DOHH2 (cell line): Measurements from ENCODE around the gene ANXA8.

Experiments
- H3F3A ChIP-seq: fragments of 200-600 bp; sonication (generic), shearing (Covaris generic); 2 replicates; pipeline ENCODE4 v1.6.0; 2016; ENCODE audit warnings: antibody characterized with exemption, mild to moderate bottlenecking; ENCODE audit not compliant: control insufficient read depth, insufficient read depth
- H3K27ac ChIP-seq: fragments of 200-600 bp; sonication (generic); 2 replicates; pipeline ENCODE4 v1.5.1; 2014; ENCODE audit warnings: low read depth, mild to moderate bottlenecking, low read length, moderate library complexity
- H3K27me3 ChIP-seq: fragments of 200-600 bp; sonication (generic); 2 replicates; pipeline ENCODE4 v1.6.1; 2014; ENCODE audit warnings: mild to moderate bottlenecking, low read length, mixed read lengths; ENCODE audit not compliant: control insufficient read depth
- H3K36me3 ChIP-seq: fragments of 200-600 bp; sonication (generic); 2 replicates; pipeline ENCODE4 v1.6.1; 2014; ENCODE audit warnings: mild to moderate bottlenecking, low read length, moderate library complexity, mixed read lengths; ENCODE audit not compliant: control insufficient read depth
- H3K4me1 ChIP-seq: fragments of 200-600 bp; sonication (generic); 2 replicates; pipeline ENCODE4 v1.6.1; 2014; ENCODE audit warnings: mild to moderate bottlenecking, low read length, mixed read lengths; ENCODE audit not compliant: control insufficient read depth
- H3K4me2 ChIP-seq: fragments of 200-600 bp; sonication (generic); 2 replicates; pipeline ENCODE4 v1.6.0; 2014; ENCODE audit warnings: mild to moderate bottlenecking, low read length, moderate library complexity
- H3K4me3 ChIP-seq: fragments of 200-600 bp; sonication (generic); 2 replicates; pipeline ENCODE4 v1.5.1; 2014; ENCODE audit warnings: mild to moderate bottlenecking, low read length, mixed read lengths
- H3K79me2 ChIP-seq: fragments of 200-600 bp; sonication (generic); 2 replicates; pipeline ENCODE4 v1.6.1; 2014; ENCODE audit warnings: mild to moderate bottlenecking, low read length, mixed read lengths; ENCODE audit not compliant: control insufficient read depth
- H3K9me2 ChIP-seq: fragments of 200-600 bp; sonication (generic); replicated peaks from 2 replicates; pipeline ENCODE4 v1.6.1; 2014; ENCODE audit warnings: mild to moderate bottlenecking, low read length, mixed read lengths; ENCODE audit not compliant: control insufficient read depth
- H3K9me3 ChIP-seq: fragments of 200-600 bp; sonication (generic); 2 replicates; pipeline ENCODE4 v1.6.1; 2014; ENCODE audit warnings: antibody characterized with exemption, low read length, mixed read lengths; ENCODE audit not compliant: control insufficient read depth, insufficient read depth
- H4K20me1 ChIP-seq: fragments of 200-600 bp; sonication (generic); 2 replicates; pipeline ENCODE4 v1.6.0; 2014; ENCODE audit warnings: low read depth, mild to moderate bottlenecking, antibody characterized with exemption, low read length, moderate library complexity; ENCODE audit not compliant: control insufficient read depth, insufficient read depth
- CTCF ChIP-seq: fragments of 200-600 bp; sonication (generic); IDR thresholded peaks from one replicate; pipeline ENCODE4 v1.5.1; 2014; ENCODE audit warnings: antibody characterized with exemption, mild to moderate bottlenecking, low read depth, low read length; ENCODE audit not compliant: poor library complexity, severe bottlenecking
- EZH2phosphoT487 ChIP-seq: fragments of 200-600 bp; sonication (generic); IDR thresholded peaks from 2 replicates; pipeline ENCODE4 v1.6.1; 2017; ENCODE audit warnings: borderline replicate concordance, mild to moderate bottlenecking, antibody characterized with exemption, low read length, moderate library complexity, mixed read lengths

ANXA8 gene

GRCh38 chr10:47454008-47454779 lies 29.7 kb downstream of the ANXA8 start:
- Histone ChIP-seq H3K9me2 (no peaks in the 10 kb centered on the region), H3K9me3 (no peaks in the 10 kb centered on the region), H3K27me3 (no peaks in the 10 kb centered on the region), H3F3A (no peaks in the 10 kb centered on the region), H3K4me1 (no peaks in the 10 kb centered on the region), H3K27ac (no peak overlapping the region), H3K4me2 (no peak overlapping the region), H4K20me1 (no peaks in the 10 kb centered on the region), H3K4me3 (no peak overlapping the region), H3K79me2 (no peaks in the 10 kb centered on the region), H3K36me3 (no peaks in the 10 kb centered on the region)
- no peak for TF ChIP-seq CTCF
- no peak for TF ChIP-seq EZH2phosphoT487

- Histone ChIP-seq H3K4me2 (no peak overlapping the region), H3K79me2 (no peaks in the 10 kb centered on the region), H3K9me2 (no peaks in the 10 kb centered on the region), H3K9me3 (no peaks in the 10 kb centered on the region), H3F3A (no peaks in the 10 kb centered on the region), H3K4me1 (no peaks in the 10 kb centered on the region), H3K27me3 (no peaks in the 10 kb centered on the region), H3K4me3 (no peak overlapping the region), H4K20me1 (no peaks in the 10 kb centered on the region), H3K36me3 (no peaks in the 10 kb centered on the region), H3K27ac (no peak overlapping the region)
- TF ChIP-seq EZH2phosphoT487 (no peak), CTCF (no peak)
Observed at GRCh38 chr10:47453141-47454007, 30.5 kb downstream of the ANXA8 start.

GRCh38 chr10:47452495-47453140 lies 31.3 kb downstream of the ANXA8 start:
- Histone ChIP-seq H3K27ac (no peak overlapping the region), H3K79me2 (no peaks in the 10 kb centered on the region), H3F3A (no peaks in the 10 kb centered on the region), H3K9me2 (no peaks in the 10 kb centered on the region), H3K9me3 (no peaks in the 10 kb centered on the region), H3K4me3 (no peak overlapping the region), H3K36me3 (no peaks in the 10 kb centered on the region), H3K4me1 (no peaks in the 10 kb centered on the region), H4K20me1 (no peaks in the 10 kb centered on the region), H3K4me2 (no peak overlapping the region), H3K27me3 (no peaks in the 10 kb centered on the region)
- no peak for TF ChIP-seq EZH2phosphoT487
- TF ChIP-seq CTCF: no peak
